Measurements from ENCODE around the gene TSPAN14. TPM values are rescaled to one million over a fixed set of nuclear protein-coding genes. Genes with fewer than 3 reads are reported as not detected.
A peak's percentile ranks its signal among the peaks of the same experiment; 100 is the strongest.

The TSPAN14 gene
- total and polyA plus RNA-seq, 2 of the 13 experiments (the other 11 are each of a cell fraction or from before 2014, with no cell fraction given), result 24.1 to 80.6 TPM

- TF ChIP-seq JDP2 (CRISPR knock-in tag; IDR thresholded peaks at IDR 0.05; ENCODE audit: borderline replicate concordance) (no peak), MXD3 (CRISPR knock-in tag; IDR thresholded peaks at IDR 0.05) (no peak), ZNF780A (CRISPR knock-in tag; IDR thresholded peaks at IDR 0.05) (no peak), ZNF225 (CRISPR knock-in tag; IDR thresholded peaks at IDR 0.05) (no peak), NCOA2 (CRISPR knock-in tag; IDR thresholded peaks at IDR 0.05) (no peak), ZNF292 (CRISPR knock-in tag; IDR thresholded peaks at IDR 0.05; ENCODE audit: borderline replicate concordance, low read depth) (no peak), GABPB1 (CRISPR knock-in tag; IDR thresholded peaks at IDR 0.05) (no peak; the same call in 1 of the 2 replicates), SUZ12 (IDR thresholded peaks at IDR 0.05; ENCODE audit: low read depth, low read length) (no peak), ZNF160 (CRISPR knock-in tag; IDR thresholded peaks at IDR 0.05) (no peak), ZNF639 (CRISPR knock-in tag; conservative IDR thresholded peaks at IDR 0.05) (peak; percentile 72; the same call in 1 of the 2 replicates), ZNF124 (CRISPR knock-in tag; IDR thresholded peaks at IDR 0.05) (no peak), ZNF367 (CRISPR knock-in tag; IDR thresholded peaks at IDR 0.05; ENCODE audit: borderline replicate concordance) (no peak), ZBTB34 (CRISPR knock-in tag; IDR thresholded peaks at IDR 0.05) (no peak), FOXO1 (CRISPR knock-in tag; IDR thresholded peaks at IDR 0.05) (0 out of 2 replicates have a peak, but pooled peaks have one; percentile 16), ZNF510 (CRISPR knock-in tag; IDR thresholded peaks at IDR 0.05; ENCODE audit: low read depth) (no peak), SP1 (IDR thresholded peaks at IDR 0.05) (no peak), SP1 (CRISPR knock-in tag; IDR thresholded peaks at IDR 0.05) (no peak), SATB2 (CRISPR knock-in tag; IDR thresholded peaks at IDR 0.05) (no peak), ZNF275 (CRISPR knock-in tag; IDR thresholded peaks at IDR 0.05; ENCODE audit: borderline replicate concordance) (no peak), SETDB1 (CRISPR knock-in tag; IDR thresholded peaks at IDR 0.05; ENCODE audit: borderline replicate concordance) (no peak), SKI (IDR thresholded peaks at IDR 0.05; ENCODE audit: partially characterized antibody) (no peak), HOXA7 (CRISPR knock-in tag; IDR thresholded peaks at IDR 0.05) (no peak), JUNB (CRISPR knock-in tag; IDR thresholded peaks at IDR 0.05; ENCODE audit: borderline replicate concordance) (no peak), ZNF501 (CRISPR knock-in tag; IDR thresholded peaks at IDR 0.05) (no peak), HMGA1 (CRISPR knock-in tag; conservative IDR thresholded peaks at IDR 0.05) (no peak), ZNF773 (CRISPR knock-in tag; IDR thresholded peaks at IDR 0.05; ENCODE audit: borderline replicate concordance) (peak; percentile 40; the same call in 1 of the 2 replicates), IRF2 (CRISPR knock-in tag; IDR thresholded peaks at IDR 0.05) (no peak)
- TF ChIP-seq, protein P1, sequence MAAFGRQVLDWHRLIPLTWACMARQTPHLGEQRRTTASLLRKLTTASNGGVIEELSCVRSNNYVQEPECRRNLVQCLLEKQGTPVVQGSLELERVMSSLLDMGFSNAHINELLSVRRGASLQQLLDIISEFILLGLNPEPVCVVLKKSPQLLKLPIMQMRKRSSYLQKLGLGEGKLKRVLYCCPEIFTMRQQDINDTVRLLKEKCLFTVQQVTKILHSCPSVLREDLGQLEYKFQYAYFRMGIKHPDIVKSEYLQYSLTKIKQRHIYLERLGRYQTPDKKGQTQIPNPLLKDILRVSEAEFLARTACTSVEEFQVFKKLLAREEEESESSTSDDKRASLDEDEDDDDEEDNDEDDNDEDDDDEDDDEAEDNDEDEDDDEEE (CRISPR knock-in tag; IDR thresholded peaks at IDR 0.05), result peak; percentile 39; the same call in 1 of the 2 replicates
Measured at GRCh38 chr10:80453842-80454512, at the start of gene TSPAN14 (continued).
